Fibroblast of the aortic adventitia (primary cell): ENCODE results near the gene CCNB1IP1. TPM values are rescaled to one million over a fixed set of nuclear protein-coding genes. Genes with fewer than 3 reads are reported as not detected.

Source experiments
- DNase-seq: peaks from one replicate; pipeline ENCODE4 v3.0.0-alpha.2; 2010; ENCODE audit warnings: low read depth
- H3K4me3 ChIP-seq: 2 replicates; pipeline ENCODE4 v1.5.1; 2011; ENCODE audit warnings: low read depth, mild to moderate bottlenecking, control low read depth, low read length, moderate library complexity
- CTCF ChIP-seq: IDR thresholded peaks from 2 replicates; pipeline ENCODE4 v1.5.1; 2011; ENCODE audit warnings: mild to moderate bottlenecking, low read length, control low read depth, inconsistent platforms; ENCODE audit not compliant: insufficient read depth
- total RNA-seq: library from RNA; depleted of rRNA; stranded (reverse); fragments of >200 nt; gene quantifications from 2 replicates; pipeline ENCODE4 v1.2.3, GENCODE V29; 2012; ENCODE audit warnings: low replicate concordance

Gene CCNB1IP1
- total RNA-seq, 1 donor: 38.6 TPM

GRCh38 chr14:20334017-20334416 lies 938 bp upstream of the CCNB1IP1 start:
- DNase-seq: no peak
- TF ChIP-seq CTCF: no peak
- H3K4me3 ChIP-seq: no peak overlapping the region

- DNase-seq: no peak
- TF ChIP-seq CTCF: no peak
- peak overlapping the region; percentile 78 for H3K4me3 ChIP-seq
Measured at GRCh38 chr14:20333494-20333841, 389 bp upstream of the CCNB1IP1 start.

GRCh38 chr14:20332431-20332787 lies 670 bp downstream of the CCNB1IP1 start:
- TF ChIP-seq CTCF: no peak
- peak overlapping the region; percentile 78 for H3K4me3 ChIP-seq
- peak; percentile 16 for DNase-seq

- no peak for DNase-seq
Measured at GRCh38 chr14:20331053-20331613, 1.9 kb downstream of the CCNB1IP1 start.

GRCh38 chr14:20329355-20329754 lies 3.7 kb downstream of the CCNB1IP1 start:
- no peak overlapping the region for H3K4me3 ChIP-seq
- TF ChIP-seq CTCF: no peak
- no peak for DNase-seq

More at GRCh38 chr14:20331053-20331613, 1.9 kb downstream of the CCNB1IP1 start:
- TF ChIP-seq CTCF: no peak
- H3K4me3 ChIP-seq: no peak overlapping the region

- no peak for TF ChIP-seq CTCF
- no peak for DNase-seq
- no peak overlapping the region for H3K4me3 ChIP-seq
Measured at GRCh38 chr14:20328705-20329104, 4.4 kb downstream of the CCNB1IP1 start.
